Loucy (cell line): ENCODE results near the gene CNTN5.

ENCODE experiments used
- H2AFZ ChIP-seq: fragments of 200-600 bp; sonication (generic); 2 replicates; pipeline ENCODE4 v1.6.0; 2016; ENCODE audit warnings: antibody characterized with exemption, mild to moderate bottlenecking, low read length, moderate library complexity
- H3F3A ChIP-seq: fragments of 200-600 bp; 2 replicates; pipeline ENCODE4 v1.6.0; 2016; ENCODE audit warnings: antibody characterized with exemption, low read depth, mild to moderate bottlenecking
- H3K27me3 ChIP-seq: fragments of 200-600 bp; sonication (generic); 2 replicates; pipeline ENCODE4 v1.6.1; 2014; ENCODE audit warnings: low read length, mild to moderate bottlenecking; ENCODE audit not compliant: insufficient read depth, poor library complexity, severe bottlenecking
- H3K36me3 ChIP-seq: fragments of 200-600 bp; sonication (generic); 2 replicates; pipeline ENCODE4 v1.6.1; 2016; ENCODE audit warnings: low read length; ENCODE audit not compliant: insufficient read depth
- H3K4me1 ChIP-seq: fragments of 200-600 bp; sonication (generic); 2 replicates; pipeline ENCODE4 v1.5.1; 2014; ENCODE audit warnings: low read length, mild to moderate bottlenecking; ENCODE audit not compliant: insufficient read depth, poor library complexity, severe bottlenecking
- H3K4me2 ChIP-seq: fragments of 200-600 bp; sonication (generic); 2 replicates; pipeline ENCODE4 v1.6.0; 2014; ENCODE audit warnings: antibody characterized with exemption, low read length, low read depth, mild to moderate bottlenecking; ENCODE audit not compliant: poor library complexity, severe bottlenecking
- H3K4me3 ChIP-seq: fragments of 200-600 bp; sonication (generic); 2 replicates; pipeline ENCODE4 v1.5.1; 2014; ENCODE audit warnings: low read length, mild to moderate bottlenecking, mixed read lengths; ENCODE audit not compliant: poor library complexity, severe bottlenecking
- H3K79me2 ChIP-seq: fragments of 200-600 bp; sonication (generic); 2 replicates; pipeline ENCODE4 v1.6.1; 2014; ENCODE audit warnings: low read length; ENCODE audit not compliant: insufficient read depth
- H3K9ac ChIP-seq: fragments of 200-600 bp; sonication (generic); 2 replicates; pipeline ENCODE4 v1.6.0; 2014; ENCODE audit warnings: mild to moderate bottlenecking, low read depth, low read length, moderate library complexity; ENCODE audit not compliant: poor library complexity, severe bottlenecking
- H3K9me2 ChIP-seq: fragments of 200-600 bp; sonication (generic); replicated peaks from 2 replicates; pipeline ENCODE4 v1.6.1; 2016; ENCODE audit warnings: low read depth, low read length, mixed read lengths
- H3K9me3 ChIP-seq: fragments of 200-600 bp; sonication (generic); 2 replicates; pipeline ENCODE4 v1.6.1; 2014; ENCODE audit warnings: mild to moderate bottlenecking, antibody characterized with exemption, low read length, low read depth; ENCODE audit not compliant: insufficient read depth
- H4K20me1 ChIP-seq: fragments of 200-600 bp; sonication (generic); 2 replicates; pipeline ENCODE4 v1.6.0; 2014; ENCODE audit warnings: antibody characterized with exemption, low read length, mild to moderate bottlenecking; ENCODE audit not compliant: insufficient read depth, poor library complexity, severe bottlenecking
- EZH2phosphoT487 ChIP-seq: fragments of 200-600 bp; IDR thresholded peaks from 2 replicates; pipeline ENCODE4 v1.6.1; 2018; ENCODE audit warnings: antibody characterized with exemption, mild to moderate bottlenecking, moderate library complexity, borderline replicate concordance
- TF ChIP-seq, protein P1 (sequence below): fragments of 200-600 bp; sonication (generic); conservative IDR thresholded peaks from 2 replicates; pipeline ENCODE4 v1.5.1; 2014; ENCODE audit warnings: mild to moderate bottlenecking, antibody characterized with exemption, low read length

The CNTN5 gene

DNA sequence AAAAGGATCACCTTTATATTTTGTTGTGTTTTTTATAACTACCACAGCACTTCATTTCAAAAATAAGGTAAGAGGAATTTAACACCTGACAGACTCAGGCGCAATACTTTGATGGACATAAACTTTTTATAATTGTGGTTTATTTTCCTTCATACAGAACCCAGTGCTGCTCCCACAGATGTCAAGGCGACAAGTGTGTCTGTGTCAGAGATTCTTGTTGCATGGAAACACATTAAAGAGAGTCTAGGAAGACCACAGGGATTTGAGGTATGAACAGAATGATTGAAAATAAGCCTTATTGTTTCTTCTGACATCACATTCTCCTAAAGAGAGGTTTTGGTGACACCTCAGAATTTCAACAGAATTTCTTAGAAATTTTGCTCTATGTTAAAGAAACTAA lies 1287.5 kb downstream of the CNTN5 start:
- no peaks in the 10 kb centered on the region for H4K20me1 ChIP-seq
- no peaks in the 10 kb centered on the region for H3K36me3 ChIP-seq
- H3K4me3 ChIP-seq, result no peak overlapping the region
- no peaks in the 10 kb centered on the region for H3K79me2 ChIP-seq
- no peaks in the 10 kb centered on the region for H3K4me1 ChIP-seq
- H2AFZ ChIP-seq, result no peak overlapping the region
- no peaks in the 10 kb centered on the region for H3K27me3 ChIP-seq
- no peaks in the 10 kb centered on the region for H3K9me3 ChIP-seq
- no peaks in the 10 kb centered on the region for H3K9me2 ChIP-seq
- H3K4me2 ChIP-seq, result no peak overlapping the region
- no peak for TF ChIP-seq EZH2phosphoT487
- TF ChIP-seq, protein P1, sequence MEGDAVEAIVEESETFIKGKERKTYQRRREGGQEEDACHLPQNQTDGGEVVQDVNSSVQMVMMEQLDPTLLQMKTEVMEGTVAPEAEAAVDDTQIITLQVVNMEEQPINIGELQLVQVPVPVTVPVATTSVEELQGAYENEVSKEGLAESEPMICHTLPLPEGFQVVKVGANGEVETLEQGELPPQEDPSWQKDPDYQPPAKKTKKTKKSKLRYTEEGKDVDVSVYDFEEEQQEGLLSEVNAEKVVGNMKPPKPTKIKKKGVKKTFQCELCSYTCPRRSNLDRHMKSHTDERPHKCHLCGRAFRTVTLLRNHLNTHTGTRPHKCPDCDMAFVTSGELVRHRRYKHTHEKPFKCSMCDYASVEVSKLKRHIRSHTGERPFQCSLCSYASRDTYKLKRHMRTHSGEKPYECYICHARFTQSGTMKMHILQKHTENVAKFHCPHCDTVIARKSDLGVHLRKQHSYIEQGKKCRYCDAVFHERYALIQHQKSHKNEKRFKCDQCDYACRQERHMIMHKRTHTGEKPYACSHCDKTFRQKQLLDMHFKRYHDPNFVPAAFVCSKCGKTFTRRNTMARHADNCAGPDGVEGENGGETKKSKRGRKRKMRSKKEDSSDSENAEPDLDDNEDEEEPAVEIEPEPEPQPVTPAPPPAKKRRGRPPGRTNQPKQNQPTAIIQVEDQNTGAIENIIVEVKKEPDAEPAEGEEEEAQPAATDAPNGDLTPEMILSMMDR, result no peak
- no peak overlapping the region for H3K9ac ChIP-seq
- no peaks in the 10 kb centered on the region for H3F3A ChIP-seq

DNA sequence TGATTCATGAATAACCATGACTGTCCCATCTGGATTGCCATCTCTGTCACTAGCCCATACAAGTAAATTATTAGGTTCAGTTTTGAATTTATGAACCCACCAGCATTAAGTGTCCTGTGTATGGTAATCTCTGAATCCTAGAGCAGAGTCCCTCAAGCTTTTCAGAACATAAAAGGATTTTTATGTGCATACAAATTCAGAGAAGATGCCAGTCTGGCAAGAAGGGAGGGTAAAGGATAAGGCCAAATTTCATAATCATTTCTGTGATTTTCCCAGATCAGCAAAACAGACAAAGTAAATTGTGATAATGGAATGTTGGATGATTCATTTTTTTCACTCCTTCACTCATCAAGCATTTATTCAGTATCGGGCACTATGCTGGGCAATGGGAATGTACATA lies 1295.2 kb downstream of the CNTN5 start:
- H2AFZ ChIP-seq, result no peak overlapping the region
- no peaks in the 10 kb centered on the region for H4K20me1 ChIP-seq
- H3K9me2 ChIP-seq, result no peaks in the 10 kb centered on the region
- H3K9ac ChIP-seq, result no peak overlapping the region
- H3F3A ChIP-seq, result no peaks in the 10 kb centered on the region
- no peaks in the 10 kb centered on the region for H3K4me1 ChIP-seq
- no peaks in the 10 kb centered on the region for H3K9me3 ChIP-seq
- H3K36me3 ChIP-seq, result no peaks in the 10 kb centered on the region
- H3K4me3 ChIP-seq, result no peak overlapping the region
- H3K27me3 ChIP-seq, result no peaks in the 10 kb centered on the region
- no peak overlapping the region for H3K4me2 ChIP-seq
- no peaks in the 10 kb centered on the region for H3K79me2 ChIP-seq
- no peak for TF ChIP-seq EZH2phosphoT487
- TF ChIP-seq, protein P1, result no peak

DNA sequence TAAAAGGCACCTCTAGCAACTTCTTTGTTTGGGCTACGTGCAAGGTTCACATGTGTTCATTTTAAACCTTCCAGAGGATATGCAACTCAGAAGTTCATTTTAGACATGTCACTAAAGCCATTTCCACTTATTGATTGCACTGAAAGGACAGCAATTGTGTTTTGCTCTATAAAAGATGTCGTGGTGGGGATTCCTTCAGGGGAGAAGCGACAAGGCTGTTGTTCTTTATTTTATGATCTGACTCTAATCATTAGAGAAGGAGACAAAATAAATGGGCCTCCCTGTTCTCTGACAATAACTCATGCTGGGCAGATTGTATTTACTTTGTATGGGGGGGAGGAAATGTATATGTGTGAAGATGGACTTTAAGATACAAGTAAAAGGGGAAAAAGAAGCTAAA lies 1296.2 kb downstream of the CNTN5 start:
- TF ChIP-seq, protein P1, result no peak
- no peak for TF ChIP-seq EZH2phosphoT487
- no peaks in the 10 kb centered on the region for H3K79me2 ChIP-seq
- no peak overlapping the region for H2AFZ ChIP-seq
- no peaks in the 10 kb centered on the region for H3K9me3 ChIP-seq
- no peaks in the 10 kb centered on the region for H4K20me1 ChIP-seq
- H3K27me3 ChIP-seq, result no peaks in the 10 kb centered on the region
- H3K36me3 ChIP-seq, result no peaks in the 10 kb centered on the region
- H3K4me2 ChIP-seq, result no peak overlapping the region
- no peaks in the 10 kb centered on the region for H3F3A ChIP-seq
- H3K4me3 ChIP-seq, result no peak overlapping the region
- no peak overlapping the region for H3K9ac ChIP-seq
- no peaks in the 10 kb centered on the region for H3K4me1 ChIP-seq
- H3K9me2 ChIP-seq, result no peaks in the 10 kb centered on the region
